ENCODE data around the gene CDR2. TPM values are rescaled to one million over a fixed set of nuclear protein-coding genes. Genes with fewer than 3 reads are reported as not detected.

Gene CDR2
- total and polyA plus RNA-seq, 8 donors, result 7.9 to 15.5 (median 9.1) TPM

DNA sequence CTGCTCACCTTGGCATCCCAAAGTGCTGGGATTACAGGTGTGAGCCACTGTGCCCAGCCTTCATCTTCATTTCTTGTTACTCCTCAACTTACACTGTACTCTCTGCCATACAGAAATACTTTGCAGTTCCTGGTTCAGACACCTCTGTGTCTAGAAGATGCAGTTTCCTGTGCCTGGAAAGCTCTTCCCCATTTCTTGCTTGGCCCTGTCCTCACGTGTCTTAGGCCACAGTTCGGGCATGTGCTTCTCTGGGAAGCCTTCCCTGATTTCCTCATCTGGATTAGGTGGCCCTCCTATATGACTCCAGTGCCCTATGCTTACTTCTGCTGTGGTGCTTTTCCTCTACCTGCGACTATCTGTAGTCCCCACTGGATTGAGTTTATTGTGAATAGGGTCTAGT is 26.5 kb upstream of the CDR2 start:
- Histone ChIP-seq H3K27me3 (no peaks in the 10 kb centered on the region), H3K4me3 (no peak overlapping the region), H3K9me3 (no peaks in the 10 kb centered on the region), H3K36me3 (no peaks in the 10 kb centered on the region), H3K27ac (no peak overlapping the region), H3K4me1 (no peaks in the 10 kb centered on the region)
- peak in 1 of 4 donors; percentile 41 for ATAC-seq
- TF ChIP-seq, protein P1, sequence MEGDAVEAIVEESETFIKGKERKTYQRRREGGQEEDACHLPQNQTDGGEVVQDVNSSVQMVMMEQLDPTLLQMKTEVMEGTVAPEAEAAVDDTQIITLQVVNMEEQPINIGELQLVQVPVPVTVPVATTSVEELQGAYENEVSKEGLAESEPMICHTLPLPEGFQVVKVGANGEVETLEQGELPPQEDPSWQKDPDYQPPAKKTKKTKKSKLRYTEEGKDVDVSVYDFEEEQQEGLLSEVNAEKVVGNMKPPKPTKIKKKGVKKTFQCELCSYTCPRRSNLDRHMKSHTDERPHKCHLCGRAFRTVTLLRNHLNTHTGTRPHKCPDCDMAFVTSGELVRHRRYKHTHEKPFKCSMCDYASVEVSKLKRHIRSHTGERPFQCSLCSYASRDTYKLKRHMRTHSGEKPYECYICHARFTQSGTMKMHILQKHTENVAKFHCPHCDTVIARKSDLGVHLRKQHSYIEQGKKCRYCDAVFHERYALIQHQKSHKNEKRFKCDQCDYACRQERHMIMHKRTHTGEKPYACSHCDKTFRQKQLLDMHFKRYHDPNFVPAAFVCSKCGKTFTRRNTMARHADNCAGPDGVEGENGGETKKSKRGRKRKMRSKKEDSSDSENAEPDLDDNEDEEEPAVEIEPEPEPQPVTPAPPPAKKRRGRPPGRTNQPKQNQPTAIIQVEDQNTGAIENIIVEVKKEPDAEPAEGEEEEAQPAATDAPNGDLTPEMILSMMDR (IDR thresholded peaks at IDR 0.05), result no peak
- 92 to 97% methylated on average over 3 of the region's 3 CpGs for WGBS, 2 donors
- no peak for DNase-seq
- no peak for FAIRE-seq
- intact Hi-C loops (cut with DNase I), result no loop called here

DNA sequence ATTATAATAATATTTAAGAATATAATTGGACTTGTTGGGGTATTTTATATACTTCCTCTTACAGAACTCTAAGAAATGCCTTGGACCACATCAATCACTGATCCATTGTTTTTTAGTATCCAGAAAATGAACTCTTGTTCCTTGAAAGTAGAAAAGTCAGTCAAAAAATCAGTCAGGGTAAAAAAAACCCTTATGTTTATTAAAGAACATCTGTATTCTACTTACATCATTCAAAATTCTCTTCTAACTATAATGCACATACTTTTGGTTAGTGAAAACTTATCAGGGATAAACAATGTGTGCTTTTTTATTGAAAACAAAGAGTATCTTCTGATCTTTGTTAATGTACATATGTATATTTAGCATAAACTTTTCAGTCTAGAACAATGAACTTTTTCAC is 23.5 kb upstream of the CDR2 start:
- no peak overlapping the region for H3K4me3 ChIP-seq
- H3K4me1 ChIP-seq, result no peaks in the 10 kb centered on the region
- no peak overlapping the region for H3K27ac ChIP-seq
- no peak for DNase-seq
- no peak for FAIRE-seq
- no peaks in the 10 kb centered on the region for H3K27me3 ChIP-seq
- intact Hi-C loops (cut with DNase I), result no loop called here
- no peaks in the 10 kb centered on the region for H3K36me3 ChIP-seq
- H3K9me3 ChIP-seq, result no peaks in the 10 kb centered on the region
- TF ChIP-seq, protein P1 (IDR thresholded peaks at IDR 0.05), result no peak
- no peak for ATAC-seq

- intact Hi-C loops (cut with DNase I), result no loop called here
- FAIRE-seq, result no peak
- TF ChIP-seq, protein P1 (IDR thresholded peaks at IDR 0.05), result no peak
- no peak for ATAC-seq
- Histone ChIP-seq H3K4me1 (no peaks in the 10 kb centered on the region), H3K9me3 (no peaks in the 10 kb centered on the region), H3K36me3 (no peaks in the 10 kb centered on the region), H3K4me3 (no peak overlapping the region), H3K27me3 (no peaks in the 10 kb centered on the region), H3K27ac (no peak overlapping the region)
- WGBS, 2 donors, result 72 to 83% methylated on average over 1 of the region's 1 CpG
- DNase-seq, result no peak
Measured at GRCh38 chr16:22397464-22397863, 23.0 kb upstream of the CDR2 start.

- H3K9me3 ChIP-seq, result no peaks in the 10 kb centered on the region
- TF ChIP-seq, protein P1 (IDR thresholded peaks at IDR 0.05), result no peak
- FAIRE-seq (no peak), DNase-seq (no peak), ATAC-seq (no peak)
- no peak overlapping the region for H3K27ac ChIP-seq
- 94 to 98% methylated on average over 4 of the region's 4 CpGs for WGBS, 2 donors
- no peaks in the 10 kb centered on the region for H3K4me1 ChIP-seq
- no peak overlapping the region for H3K4me3 ChIP-seq
- no peaks in the 10 kb centered on the region for H3K27me3 ChIP-seq
- H3K36me3 ChIP-seq, result no peaks in the 10 kb centered on the region
- intact Hi-C loops (cut with DNase I), result no loop called here
Measured at GRCh38 chr16:22395960-22396359, 21.5 kb upstream of the CDR2 start.

GRCh38 chr16:22394121-22394520 is 19.7 kb upstream of the CDR2 start:
- no peak overlapping the region for H3K4me3 ChIP-seq
- intact Hi-C loops (cut with DNase I), result no loop called here
- no peak overlapping the region for H3K27ac ChIP-seq
- FAIRE-seq (no peak), ATAC-seq (no peak), DNase-seq (no peak)
- H3K27me3 ChIP-seq, result no peaks in the 10 kb centered on the region
- H3K9me3 ChIP-seq, result no peaks in the 10 kb centered on the region
- H3K4me1 ChIP-seq, result no peaks in the 10 kb centered on the region
- TF ChIP-seq, protein P1 (IDR thresholded peaks at IDR 0.05), result no peak
- no peaks in the 10 kb centered on the region for H3K36me3 ChIP-seq
- 98 to 100% methylated on average over 1 of the region's 1 CpG for WGBS, 2 donors
